Fibroblast of mammary gland (primary cell): ENCODE measurements around the gene EFNA5.
A peak's percentile ranks its signal among the peaks of the same experiment; 100 is the strongest.

Experiments used
- DNase-seq: peaks from one replicate; pipeline ENCODE4 v3.0.0-alpha.2; 2010; ENCODE audit warnings: low read depth
- H3K4me3 ChIP-seq: 2 replicates; pipeline ENCODE4 v1.5.1; 2011; ENCODE audit warnings: low read depth, mild to moderate bottlenecking, low read length, moderate library complexity; ENCODE audit not compliant: control insufficient read depth
- TF ChIP-seq, protein P1 (sequence below): conservative IDR thresholded peaks from 2 replicates; pipeline ENCODE4 v1.5.1; 2011; ENCODE audit warnings: low read depth, low read length, inconsistent platforms; ENCODE audit not compliant: control insufficient read depth, insufficient read depth

Gene EFNA5

DNA sequence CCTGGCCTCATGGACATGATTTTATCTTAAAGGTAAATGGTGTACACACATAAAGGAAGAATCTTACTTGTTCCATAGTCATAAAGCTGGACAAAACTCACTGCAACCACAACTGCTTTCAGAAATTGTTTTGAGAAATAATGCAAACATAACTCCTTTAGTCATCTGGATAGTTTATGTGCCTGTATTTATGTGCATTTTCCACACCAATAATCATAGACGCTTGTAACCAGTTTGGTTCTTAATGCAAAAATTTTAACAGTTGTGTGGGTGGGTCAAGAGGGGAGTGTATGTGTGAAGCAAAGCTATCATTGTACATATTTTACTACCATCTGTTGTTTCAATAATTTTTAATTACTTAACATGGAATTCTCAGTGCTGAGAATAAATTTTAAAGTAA is 80.1 kb downstream of the EFNA5 start:
- TF ChIP-seq, protein P1, sequence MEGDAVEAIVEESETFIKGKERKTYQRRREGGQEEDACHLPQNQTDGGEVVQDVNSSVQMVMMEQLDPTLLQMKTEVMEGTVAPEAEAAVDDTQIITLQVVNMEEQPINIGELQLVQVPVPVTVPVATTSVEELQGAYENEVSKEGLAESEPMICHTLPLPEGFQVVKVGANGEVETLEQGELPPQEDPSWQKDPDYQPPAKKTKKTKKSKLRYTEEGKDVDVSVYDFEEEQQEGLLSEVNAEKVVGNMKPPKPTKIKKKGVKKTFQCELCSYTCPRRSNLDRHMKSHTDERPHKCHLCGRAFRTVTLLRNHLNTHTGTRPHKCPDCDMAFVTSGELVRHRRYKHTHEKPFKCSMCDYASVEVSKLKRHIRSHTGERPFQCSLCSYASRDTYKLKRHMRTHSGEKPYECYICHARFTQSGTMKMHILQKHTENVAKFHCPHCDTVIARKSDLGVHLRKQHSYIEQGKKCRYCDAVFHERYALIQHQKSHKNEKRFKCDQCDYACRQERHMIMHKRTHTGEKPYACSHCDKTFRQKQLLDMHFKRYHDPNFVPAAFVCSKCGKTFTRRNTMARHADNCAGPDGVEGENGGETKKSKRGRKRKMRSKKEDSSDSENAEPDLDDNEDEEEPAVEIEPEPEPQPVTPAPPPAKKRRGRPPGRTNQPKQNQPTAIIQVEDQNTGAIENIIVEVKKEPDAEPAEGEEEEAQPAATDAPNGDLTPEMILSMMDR: no peak
- DNase-seq: no peak
- H3K4me3 ChIP-seq: no peak overlapping the region

GRCh38 chr5:107589520-107590193 is 81.1 kb downstream of the EFNA5 start:
- no peak overlapping the region for H3K4me3 ChIP-seq
- TF ChIP-seq, protein P1: no peak
- DNase-seq: no peak

- no peak for DNase-seq
- TF ChIP-seq, protein P1: no peak
- H3K4me3 ChIP-seq: no peak overlapping the region
Observed at GRCh38 chr5:107582625-107583024, 88.1 kb downstream of the EFNA5 start.

DNA sequence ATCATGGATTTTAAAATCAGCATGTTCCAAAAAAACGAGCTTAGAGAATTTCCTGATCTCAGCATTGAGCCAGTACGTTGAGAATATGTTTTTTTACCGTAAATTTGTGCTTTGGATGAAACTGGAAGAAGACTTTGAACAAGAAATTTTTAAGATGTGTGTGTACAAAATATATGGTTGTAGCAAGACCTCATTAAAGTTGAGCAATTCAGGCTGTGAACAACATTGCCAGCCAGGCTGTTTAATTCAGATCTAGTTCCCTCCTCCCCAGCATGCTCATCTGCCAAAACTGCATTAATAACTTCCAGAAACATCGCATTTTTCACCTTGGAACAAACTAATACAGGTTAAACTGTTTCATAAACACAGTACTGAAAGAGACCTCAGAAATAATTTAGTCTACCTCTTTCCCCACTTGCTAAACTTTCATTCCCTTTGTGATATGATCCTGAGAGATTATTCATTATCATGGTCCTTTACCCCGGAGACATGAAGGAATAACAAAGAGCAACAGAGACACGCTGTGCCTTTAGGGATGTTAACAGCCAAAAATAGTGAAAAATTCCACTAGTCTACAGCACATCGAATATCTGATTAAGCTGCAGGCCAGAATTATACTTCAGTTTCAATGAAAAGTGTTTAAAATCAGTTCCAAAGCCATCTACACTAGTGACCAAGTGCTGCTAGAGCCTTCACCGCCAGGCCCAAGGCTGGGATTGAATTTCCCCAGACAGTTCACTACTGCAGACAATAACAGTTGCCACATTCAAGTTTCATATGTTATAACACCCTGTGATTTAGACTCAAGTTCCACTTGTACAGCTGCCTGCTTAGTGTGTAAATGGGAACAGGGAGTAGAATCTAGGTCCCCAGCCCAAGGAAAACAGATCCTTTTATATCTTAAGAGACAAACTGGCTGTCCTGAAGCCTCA is 89.6 kb downstream of the EFNA5 start:
- TF ChIP-seq, protein P1: no peak

DNA sequence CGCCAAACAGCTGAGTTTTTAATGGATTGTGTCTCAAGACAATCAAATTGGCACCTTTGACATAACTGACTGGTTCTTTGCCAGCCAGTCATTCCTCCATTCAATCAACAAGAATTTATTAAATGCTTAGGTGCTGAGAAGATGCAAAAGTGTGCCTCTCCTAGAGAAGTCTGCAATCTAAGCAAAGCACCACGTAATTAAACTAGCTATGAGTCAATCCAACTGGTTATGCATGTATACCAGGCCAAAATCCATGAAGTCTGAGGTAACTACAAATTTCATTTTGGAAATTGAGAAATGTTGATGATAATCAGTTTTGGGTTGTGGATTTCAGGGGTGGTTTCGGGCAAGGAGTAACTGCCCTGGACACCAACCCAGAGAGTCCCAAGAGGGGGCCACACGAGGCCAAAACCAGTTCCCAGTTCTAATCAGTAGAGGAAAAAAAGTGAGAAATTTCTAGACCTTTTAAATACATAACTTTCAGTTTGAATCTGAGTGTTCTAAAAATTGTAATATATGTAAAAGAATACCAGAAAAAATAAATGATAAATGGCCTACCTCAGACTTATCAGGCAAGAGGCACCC is 92.6 kb downstream of the EFNA5 start:
- no peak overlapping the region for H3K4me3 ChIP-seq
- DNase-seq: no peak
- TF ChIP-seq, protein P1: no peak

More for the DNA sequence above, 89.6 kb downstream of the EFNA5 start:
- peak; percentile 50 for DNase-seq
- H3K4me3 ChIP-seq: no peak overlapping the region

GRCh38 chr5:107577394-107577950 is 93.3 kb downstream of the EFNA5 start:
- H3K4me3 ChIP-seq: no peak overlapping the region
- no peak for DNase-seq
- TF ChIP-seq, protein P1: no peak
